ENCODE results near the gene ISG20.

Gene ISG20

GRCh38 chr15:88638626-88639372 lies at the start of gene ISG20:
ISG20 (plus strand) TSS chr15:88639016; CDS start chr15:88639367, 351 bp downstream.
- FAIRE-seq (peak; percentile 97), DNase-seq (ENCODE audit: extremely low spot score, insufficient read length, low read depth) (peak; percentile 82)

- FAIRE-seq: no peak
- no peak for DNase-seq (ENCODE audit: extremely low spot score, insufficient read length, low read depth)
These were observed 48.1 kb upstream of the ISG20 start for GRCh38 chr15:88590759-88591158.

GRCh38 chr15:88591384-88591783 lies 47.4 kb upstream of the ISG20 start:
- FAIRE-seq (no peak), DNase-seq (ENCODE audit: extremely low spot score, insufficient read length, low read depth) (no peak)

GRCh38 chr15:88603885-88604284 lies 34.9 kb upstream of the ISG20 start:
- DNase-seq (ENCODE audit: extremely low spot score, insufficient read length, low read depth): no peak
- no peak for FAIRE-seq

- DNase-seq (ENCODE audit: extremely low spot score, insufficient read length, low read depth): no peak
- FAIRE-seq: no peak
These were observed 34.2 kb upstream of the ISG20 start for GRCh38 chr15:88604381-88605188.

GRCh38 chr15:88605189-88606069 lies 33.4 kb upstream of the ISG20 start:
- FAIRE-seq: no peak
- no peak for DNase-seq (ENCODE audit: extremely low spot score, insufficient read length, low read depth)

GRCh38 chr15:88606070-88606794 lies 32.6 kb upstream of the ISG20 start:
- FAIRE-seq (no peak), DNase-seq (ENCODE audit: extremely low spot score, insufficient read length, low read depth) (no peak)

- FAIRE-seq (no peak), DNase-seq (ENCODE audit: extremely low spot score, insufficient read length, low read depth) (no peak)
These were observed 30.9 kb upstream of the ISG20 start for GRCh38 chr15:88607951-88608350.

- FAIRE-seq: no peak
- no peak for DNase-seq (ENCODE audit: extremely low spot score, insufficient read length, low read depth)
These were observed 30.1 kb upstream of the ISG20 start for GRCh38 chr15:88608607-88609181.

GRCh38 chr15:88609344-88610090 lies 29.3 kb upstream of the ISG20 start:
- no peak for FAIRE-seq
- no peak for DNase-seq (ENCODE audit: extremely low spot score, insufficient read length, low read depth)

GRCh38 chr15:88610701-88611231 lies 28.1 kb upstream of the ISG20 start:
- DNase-seq (ENCODE audit: extremely low spot score, insufficient read length, low read depth): no peak
- no peak for FAIRE-seq

GRCh38 chr15:88612186-88612796 lies 26.5 kb upstream of the ISG20 start:
- DNase-seq (ENCODE audit: extremely low spot score, insufficient read length, low read depth) (no peak), FAIRE-seq (no peak)

- FAIRE-seq: peak; percentile 9
- no peak for DNase-seq (ENCODE audit: extremely low spot score, insufficient read length, low read depth)
These were observed 25.5 kb upstream of the ISG20 start for GRCh38 chr15:88613074-88613944.

GRCh38 chr15:88615303-88616107 lies 23.3 kb upstream of the ISG20 start:
- FAIRE-seq (no peak), DNase-seq (ENCODE audit: extremely low spot score, insufficient read length, low read depth) (no peak)

- DNase-seq (ENCODE audit: extremely low spot score, insufficient read length, low read depth): no peak
- no peak for FAIRE-seq
These were observed 22.6 kb upstream of the ISG20 start for GRCh38 chr15:88616240-88616639.

GRCh38 chr15:88617031-88617722 lies 21.6 kb upstream of the ISG20 start:
- FAIRE-seq: no peak

More at GRCh38 chr15:88617031-88617722, 21.6 kb upstream of the ISG20 start:
- no peak for DNase-seq (ENCODE audit: extremely low spot score, insufficient read length, low read depth)
